K562 (cell line): ENCODE data around the gene AMMECR1. TPM values are rescaled to one million over a fixed set of nuclear protein-coding genes. Genes with fewer than 3 reads are reported as not detected.
A peak's percentile ranks its signal among the peaks of the same experiment; 100 is the strongest.

Source experiments
- DMBX1 ChIP-seq: fragments of 250-450 bp; sonication (Bioruptor Pico); IDR thresholded peaks from 2 replicates; pipeline ENCODE4 v1.8.0; 2022; ENCODE audit warnings: inconsistent platforms, mild to moderate bottlenecking, moderate library complexity, borderline replicate concordance
- HMGN3 ChIP-seq: IDR thresholded peaks from 2 replicates; pipeline ENCODE4 v1.6.1; 2011; ENCODE audit warnings: borderline replicate concordance, low read depth, mild to moderate bottlenecking, mixed read lengths, low read length; ENCODE audit not compliant: insufficient read length; ENCODE audit errors: extremely low read depth
- HNRNPL ChIP-seq: fragments of 200-400 bp; formaldehyde crosslinking; IDR thresholded peaks from 2 replicates; pipeline ENCODE4 v1.6.1; 2017; ENCODE audit warnings: low read depth, mild to moderate bottlenecking, low read length
- ID3 ChIP-seq, 2 experiments: fragments of 250-450 bp in 1 of 2; fragments of 450-650 bp in 1 of 2; sonication (Bioruptor Pico) in 1 of 2; IDR thresholded peaks; 2 replicates each; pipeline versions ENCODE4 v1.6.1 to v1.8.0; 2016 to 2021; ENCODE audit warnings: mild to moderate bottlenecking in 2 of 2, moderate library complexity in 2 of 2, missing compliant biosample characterization in 1 of 2, missing genetic modification characterization in 1 of 2
- IRF2 ChIP-seq: sonication (generic); formaldehyde crosslinking; IDR thresholded peaks from 2 replicates; pipeline ENCODE4 v1.8.1; 2022; ENCODE audit warnings: mild to moderate bottlenecking, missing genetic modification reagents
- MBD2 ChIP-seq: sonication (generic); IDR thresholded peaks from 2 replicates; pipeline ENCODE4 v1.6.1; 2016; ENCODE audit warnings: low read depth, borderline replicate concordance
- POLR2G ChIP-seq: fragments of 200-400 bp; formaldehyde crosslinking; IDR thresholded peaks from 2 replicates; pipeline ENCODE4 v1.6.1; 2017; ENCODE audit warnings: low read depth, mild to moderate bottlenecking, antibody characterized with exemption, low read length, moderate library complexity
- SMARCB1 ChIP-seq: IDR thresholded peaks from 2 replicates; pipeline ENCODE4 v1.6.1; 2011; ENCODE audit warnings: improper control_type of control experiment, low read depth; ENCODE audit not compliant: insufficient read length
- THRB ChIP-seq: fragments of 450-650 bp; formaldehyde crosslinking; conservative IDR thresholded peaks from 2 replicates; pipeline ENCODE4 v1.4.0; 2022; ENCODE audit warnings: mild to moderate bottlenecking, missing genetic modification characterization
- ZBTB11 ChIP-seq, 3 experiments: fragments of 200-800 bp in 1 of 3; fragments of 250-450 bp in 1 of 3; fragments of 450-650 bp in 1 of 3; sonication (Bioruptor Pico) in 1 of 3; sonication (Bioruptor generic) in 1 of 3; formaldehyde crosslinking in 1 of 3; IDR thresholded peaks; 2 replicates each; pipeline versions ENCODE4 v1.6.1 to v1.8.0; 2016 to 2022; ENCODE audit warnings: mild to moderate bottlenecking in 2 of 3, missing genetic modification characterization in 2 of 3, missing compliant biosample characterization in 1 of 3, moderate library complexity in 1 of 3
- ZBTB49 ChIP-seq: sonication (generic); formaldehyde crosslinking; IDR thresholded peaks from 2 replicates; pipeline ENCODE4 v1.8.0; 2022; ENCODE audit warnings: missing genetic modification reagents, mild to moderate bottlenecking, borderline replicate concordance
- ZFP91 ChIP-seq: sonication (generic); formaldehyde crosslinking; IDR thresholded peaks from 2 replicates; pipeline ENCODE4 v1.8.0; 2022; ENCODE audit warnings: mild to moderate bottlenecking, missing genetic modification reagents
- ZNF766 ChIP-seq: fragments of 200-800 bp; sonication (Bioruptor generic); conservative IDR thresholded peaks from 2 replicates; pipeline ENCODE4 v1.6.1; 2016; ENCODE audit warnings: missing genetic modification characterization, missing compliant biosample characterization
- ZNF77 ChIP-seq: fragments of 250-450 bp; sonication (Bioruptor Pico); IDR thresholded peaks from 2 replicates; pipeline ENCODE4 v1.5.0; 2020
- polyA plus RNA-seq, 8 experiments: library from polyadenylated mRNA; depleted of rRNA in 4 of 8; stranded (reverse) in 5 of 8; unstranded in 3 of 8; fragments of >200 nt; fragmentation: Nextera tagmentation in 2 of 8; fragmentation: Illumina TruSeq in 1 of 8; extraction: Ambion mirVana in 2 of 8; extraction: Trizol in 1 of 8; gene quantifications; 2 replicates each; pipeline versions ENCODE4 v1.2.1 to v1.2.3, GENCODE V29; 2011 to 2014; ENCODE audit warnings: inconsistent platforms in 1 of 8, missing spikeins in 1 of 8
- total RNA-seq, 7 experiments: library from RNA; depleted of rRNA in 6 of 7; stranded (reverse); fragments of >200 nt in 6 of 7; fragmentation: Illumina TruSeq in 2 of 7; extraction: Trizol in 2 of 7; gene quantifications; 2 replicates each; pipeline versions ENCODE4 v1.2.1 to v1.2.3, GENCODE V29; 2011 to 2021; ENCODE audit warnings: low replicate concordance in 1 of 7

AMMECR1 gene
- total and polyA plus RNA-seq, 9 of the 15 experiments (the other 6 are each of a cell fraction or from before 2014, with no cell fraction given): 13.9 to 36.7 (median 23.6) TPM

GRCh38 chrX:110317820-110318663, at the start of gene AMMECR1 (continued):
- TF ChIP-seq ID3 (CRISPR knock-in tag; IDR thresholded peaks at IDR 0.05) (no peak), ID3 (tag; IDR thresholded peaks at IDR 0.05) (0 out of 2 replicates have a peak, but pooled peaks have one; percentile 5), ZNF77 (no peak), HNRNPL (no peak), SMARCB1 (no peak), ZBTB49 (CRISPR knock-in tag) (no peak), POLR2G (peak; percentile 97), HMGN3 (peak; percentile 28), DMBX1 (CRISPR knock-in tag) (peak; percentile 80; the same call in 1 of the 2 replicates), MBD2 (peak; percentile 56; the same call in 1 of the 2 replicates), IRF2 (CRISPR knock-in tag) (no peak), ZNF766 (CRISPR knock-in tag) (peak; percentile 96), ZBTB11 (CRISPR knock-in tag; IDR thresholded peaks at IDR 0.05) (peak in 1 of 3 experiments; percentile 86; a peak in 2 of 6 replicates), ZFP91 (CRISPR knock-in tag) (0 out of 2 replicates have a peak, but pooled peaks have one; percentile 25), THRB (0 out of 2 replicates have a peak, but pooled peaks have one; percentile 68)
